CD14-positive monocyte (primary cell): ENCODE measurements around the gene LRRTM4. TPM values are rescaled to one million over a fixed set of nuclear protein-coding genes. Genes with fewer than 3 reads are reported as not detected.

Experiments used
- DNase-seq, 3 donors: peaks; one replicate each; pipeline ENCODE4 v3.0.0-alpha.2; 2011 to 2022
- H2AFZ ChIP-seq: 2 replicates; pipeline ENCODE4 v1.6.0; 2012; ENCODE audit warnings: mild to moderate bottlenecking, low read depth, low read length, inconsistent platforms; ENCODE audit not compliant: insufficient read depth, poor library complexity, severe bottlenecking
- H3K27ac ChIP-seq, 2 donors: 1 replicate in 1 of 2; 2 replicates in 1 of 2; pipeline ENCODE4 v1.5.1; 2012 to 2013; ENCODE audit warnings: low read length in 2 of 2, control low read depth in 1 of 2, inconsistent platforms in 1 of 2, low read depth in 1 of 2, mild to moderate bottlenecking in 1 of 2
- H3K27me3 ChIP-seq, 2 donors: one replicate each; pipeline versions ENCODE4 v1.6.0 to v1.6.1; 2011 to 2013; ENCODE audit warnings: low read length in 2 of 2; ENCODE audit not compliant: control insufficient read depth in 2 of 2, insufficient read depth in 2 of 2
- H3K36me3 ChIP-seq, 2 donors: replicated peaks in 1 of 2; 1 replicate in 1 of 2; 2 replicates in 1 of 2; pipeline versions ENCODE4 v1.5.1 to v1.6.1; 2012 to 2013; ENCODE audit warnings: low read length in 2 of 2, control low read depth in 1 of 2, inconsistent platforms in 1 of 2, mild to moderate bottlenecking in 1 of 2; ENCODE audit not compliant: insufficient read depth in 2 of 2, control insufficient read depth in 1 of 2
- H3K4me1 ChIP-seq, 2 donors: 1 replicate in 1 of 2; 2 replicates in 1 of 2; pipeline versions ENCODE4 v1.5.1 to v1.6.1; 2012 to 2013; ENCODE audit warnings: low read length in 2 of 2, control low read depth in 1 of 2, inconsistent platforms in 1 of 2, mild to moderate bottlenecking in 1 of 2, moderate library complexity in 1 of 2; ENCODE audit not compliant: insufficient read depth in 2 of 2, control insufficient read depth in 1 of 2
- H3K4me2 ChIP-seq: replicated peaks from 2 replicates; pipeline ENCODE3; 2012; ENCODE audit warnings: low read length, moderate library complexity, mild to moderate bottlenecking; ENCODE audit not compliant: poor library complexity, severe bottlenecking; ENCODE audit errors: extremely low read depth
- H3K4me3 ChIP-seq, 3 experiments: fragments of 200-600 bp in 1 of 3; sonication (generic) in 1 of 3; replicated peaks in 1 of 3; 1 replicate in 2 of 3; 2 replicates in 1 of 3; pipeline ENCODE4 v1.5.1; 2011 to 2013; ENCODE audit warnings: low read length in 3 of 3, mild to moderate bottlenecking in 3 of 3, control low read depth in 2 of 3, low read depth in 2 of 3, inconsistent platforms in 1 of 3, moderate library complexity in 1 of 3
- H3K79me2 ChIP-seq: 2 replicates; pipeline ENCODE4 v1.6.0; 2012; ENCODE audit warnings: mild to moderate bottlenecking, control low read depth, inconsistent platforms, low read length, moderate library complexity; ENCODE audit not compliant: insufficient read depth
- H3K9ac ChIP-seq: 2 replicates; pipeline ENCODE4 v1.6.0; 2017; ENCODE audit warnings: low read length, mild to moderate bottlenecking; ENCODE audit not compliant: insufficient read depth, poor library complexity, severe bottlenecking
- H3K9me3 ChIP-seq, 2 donors: replicated peaks in 1 of 2; 1 replicate in 1 of 2; 2 replicates in 1 of 2; pipeline versions ENCODE4 v1.5.1 to v1.6.1; 2012 to 2013; ENCODE audit warnings: low read length in 2 of 2, control low read depth in 1 of 2; ENCODE audit not compliant: control insufficient read depth in 1 of 2, insufficient read depth in 1 of 2
- H4K20me1 ChIP-seq: 2 replicates; pipeline ENCODE4 v1.6.0; 2012; ENCODE audit warnings: mild to moderate bottlenecking, low read length, control low read depth, moderate library complexity; ENCODE audit not compliant: insufficient read depth
- H3K27ac Mint-ChIP-seq, 7 donors: one replicate each; pipeline ENCODE4 v1.8.0; 2020; ENCODE audit warnings: mild to moderate bottlenecking in 7 of 7, mixed read lengths in 7 of 7, moderate library complexity in 6 of 7, inconsistent platforms in 2 of 7
- H3K27me3 Mint-ChIP-seq, 3 donors: one replicate each; pipeline ENCODE4 v1.8.0; 2021 to 2022; ENCODE audit warnings: low read depth in 3 of 3, mild to moderate bottlenecking in 3 of 3, mixed read lengths in 3 of 3, moderate library complexity in 3 of 3, inconsistent platforms in 1 of 3
- H3K36me3 Mint-ChIP-seq, 2 donors: one replicate each; pipeline ENCODE4 v1.8.0; 2020; ENCODE audit warnings: mixed read lengths in 2 of 2, inconsistent platforms in 1 of 2, mild to moderate bottlenecking in 1 of 2
- H3K4me1 Mint-ChIP-seq: one replicate; pipeline ENCODE4 v1.8.0; 2020; ENCODE audit warnings: mild to moderate bottlenecking, mixed read lengths
- H3K4me3 Mint-ChIP-seq, 2 donors: one replicate each; pipeline ENCODE4 v1.8.0; 2020; ENCODE audit warnings: mild to moderate bottlenecking in 2 of 2, mixed read lengths in 2 of 2, moderate library complexity in 1 of 2
- H3K9me3 Mint-ChIP-seq, 7 donors: one replicate each; pipeline ENCODE4 v1.8.0; 2020 to 2022; ENCODE audit warnings: mixed read lengths in 7 of 7, mild to moderate bottlenecking in 6 of 7, moderate library complexity in 6 of 7, inconsistent platforms in 2 of 7
- WGBS: methylation state at CpG from one replicate; pipeline ENCODE4 v1.1.5; 2013; ENCODE audit warnings: missing lambda C conversion rate; ENCODE audit not compliant: insufficient coverage; 5-methylcytosine and 5-hydroxymethylcytosine counted together
- intact Hi-C, 2 donors: fragments of 100-400 bp; cut with micrococcal nuclease; formaldehyde crosslinking; loops; one replicate each; pipeline versions ENCODE4 v1.15.0 to v1.15.1; 2023
- polyA plus RNA-seq, 3 donors: library from polyadenylated mRNA; depleted of rRNA in 1 of 3; unstranded in 2 of 3; stranded (reverse) in 1 of 3; fragments of 300-500 nt in 2 of 3; fragments of >200 nt in 1 of 3; fragmentation: Illumina TruSeq in 2 of 3; gene quantifications; 1 replicate in 2 of 3; 2 replicates in 1 of 3; pipeline ENCODE4 v1.2.3, GENCODE V29; 2012 to 2021
- TF ChIP-seq, protein P1 (sequence below): fragments of 200-600 bp; IDR thresholded peaks from one replicate; pipeline ENCODE4 v1.8.0; 2022; ENCODE audit warnings: antibody characterized with exemption, mild to moderate bottlenecking

Gene LRRTM4
- polyA plus RNA-seq, 3 donors, result not detected

DNA sequence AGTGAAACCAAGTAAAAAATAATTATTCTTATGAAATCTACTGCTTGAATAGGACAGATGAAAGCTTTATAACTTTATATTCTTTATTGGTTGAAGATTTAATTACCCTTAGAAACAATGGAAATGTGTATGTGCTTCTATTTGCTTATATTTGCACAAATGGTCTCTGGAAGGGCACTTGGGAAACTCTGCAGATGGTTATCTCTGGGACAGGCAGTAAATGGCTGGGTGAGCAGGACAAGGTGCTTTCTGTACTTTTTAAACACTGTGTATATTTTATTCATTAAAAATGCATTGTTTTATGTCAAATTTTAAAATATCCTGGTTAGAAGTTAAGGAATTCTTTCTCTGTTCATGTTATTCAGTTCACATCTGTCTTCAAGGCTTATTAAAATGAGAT, 131.1 kb downstream of the LRRTM4 start:
- Histone ChIP-seq H3K9me3 (no peaks in the 10 kb centered on the region), H2AFZ (no peak overlapping the region), H3K4me2 (no peak overlapping the region), H3K27me3 (no peaks in the 10 kb centered on the region), H3K9ac (no peak overlapping the region), H3K27ac (no peak overlapping the region), H3K79me2 (no peaks in the 10 kb centered on the region), H3K4me1 (no peaks in the 10 kb centered on the region), H4K20me1 (no peaks in the 10 kb centered on the region), H3K4me3 (no peak overlapping the region), H3K36me3 (no peaks in the 10 kb centered on the region)
- Mint-ChIP-seq H3K4me3 (no peak overlapping the region), H3K9me3 (peaks cover 0 to 2% (median 0%) of the 10 kb centered on the region in 7 donors), H3K4me1 (no peaks in the 10 kb centered on the region), H3K27ac (no peak overlapping the region), H3K27me3 (peaks cover 0 to 1% (median 0%) of the 10 kb centered on the region in 3 donors), H3K36me3 (no peaks in the 10 kb centered on the region)
- TF ChIP-seq, protein P1, sequence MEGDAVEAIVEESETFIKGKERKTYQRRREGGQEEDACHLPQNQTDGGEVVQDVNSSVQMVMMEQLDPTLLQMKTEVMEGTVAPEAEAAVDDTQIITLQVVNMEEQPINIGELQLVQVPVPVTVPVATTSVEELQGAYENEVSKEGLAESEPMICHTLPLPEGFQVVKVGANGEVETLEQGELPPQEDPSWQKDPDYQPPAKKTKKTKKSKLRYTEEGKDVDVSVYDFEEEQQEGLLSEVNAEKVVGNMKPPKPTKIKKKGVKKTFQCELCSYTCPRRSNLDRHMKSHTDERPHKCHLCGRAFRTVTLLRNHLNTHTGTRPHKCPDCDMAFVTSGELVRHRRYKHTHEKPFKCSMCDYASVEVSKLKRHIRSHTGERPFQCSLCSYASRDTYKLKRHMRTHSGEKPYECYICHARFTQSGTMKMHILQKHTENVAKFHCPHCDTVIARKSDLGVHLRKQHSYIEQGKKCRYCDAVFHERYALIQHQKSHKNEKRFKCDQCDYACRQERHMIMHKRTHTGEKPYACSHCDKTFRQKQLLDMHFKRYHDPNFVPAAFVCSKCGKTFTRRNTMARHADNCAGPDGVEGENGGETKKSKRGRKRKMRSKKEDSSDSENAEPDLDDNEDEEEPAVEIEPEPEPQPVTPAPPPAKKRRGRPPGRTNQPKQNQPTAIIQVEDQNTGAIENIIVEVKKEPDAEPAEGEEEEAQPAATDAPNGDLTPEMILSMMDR, result no peak
- no peak for DNase-seq
- intact Hi-C loops, result no loop called here

DNA sequence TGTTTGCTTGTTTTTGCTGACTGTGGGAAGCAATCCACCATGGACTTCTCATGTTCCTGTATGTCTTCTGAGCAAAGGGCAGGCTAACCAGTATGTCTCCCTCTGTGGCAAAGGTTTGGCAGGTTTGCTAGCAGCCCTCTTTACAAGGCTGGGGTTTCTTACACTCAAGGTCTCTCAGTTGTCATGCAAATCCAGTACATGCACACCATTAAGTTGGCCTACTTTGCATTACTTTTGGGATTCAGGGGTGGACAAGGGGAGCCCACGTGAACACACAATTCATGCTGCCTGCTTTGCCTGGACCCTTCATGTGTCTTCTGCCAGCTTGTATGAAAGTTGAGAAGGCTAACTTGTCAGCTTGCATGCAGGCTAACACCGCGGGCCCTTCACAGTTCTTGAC, 134.9 kb downstream of the LRRTM4 start:
- TF ChIP-seq, protein P1, result no peak
- Mint-ChIP-seq H3K4me1 (no peaks in the 10 kb centered on the region), H3K27me3 (peaks cover 0 to 1% (median 0%) of the 10 kb centered on the region in 3 donors), H3K9me3 (no peaks in the 10 kb centered on the region), H3K4me3 (no peak overlapping the region), H3K27ac (no peak overlapping the region), H3K36me3 (no peaks in the 10 kb centered on the region)
- H3K36me3 ChIP-seq, result no peaks in the 10 kb centered on the region
- H3K27me3 ChIP-seq, result no peaks in the 10 kb centered on the region
- H3K9me3 ChIP-seq, result no peaks in the 10 kb centered on the region
- no peak for DNase-seq
- H3K9ac ChIP-seq, result no peak overlapping the region
- no peak overlapping the region for H3K4me2 ChIP-seq
- H2AFZ ChIP-seq, result no peak overlapping the region
- H3K4me1 ChIP-seq, result no peaks in the 10 kb centered on the region
- intact Hi-C loops, result no loop called here
- no peak overlapping the region for H3K4me3 ChIP-seq
- H3K27ac ChIP-seq, result no peak overlapping the region
- 57% methylated on average over 1 of the region's 3 CpGs for WGBS
- no peaks in the 10 kb centered on the region for H3K79me2 ChIP-seq
- no peaks in the 10 kb centered on the region for H4K20me1 ChIP-seq
